ENCODE data around the gene ZDHHC16.
"Not testable (repeated sequence)": the region's sequence is repeated elsewhere in the genome, so short reads cannot be mapped to it uniquely, and the experiment has no call there.

Gene ZDHHC16

GRCh38 chr10:97445722-97446639 is at the start of gene ZDHHC16, which contains the start of gene EXOSC1:
TSS of gene ZDHHC16 (plus strand) at chr10:97446175. CDS start at chr10:97451676, 5,501 bp downstream.
TSS of gene EXOSC1 (minus strand) at chr10:97446006. CDS start at chr10:97445985, 21 bp downstream.
- peak; percentile 89 for DNase-seq

- no peak for DNase-seq
Observed at GRCh38 chr10:97399843-97400545, 46.0 kb upstream of the ZDHHC16 start.

- DNase-seq, result peak; percentile 76
Observed at GRCh38 chr10:97400665-97401454, 45.1 kb upstream of the ZDHHC16 start, which contains the start of gene RRP12. TSS of gene RRP12 (minus strand) at chr10:97401340. CDS start at chr10:97401231, 109 bp downstream.

GRCh38 chr10:97401455-97401919 is 44.5 kb upstream of the ZDHHC16 start:
- DNase-seq, result no peak

GRCh38 chr10:97404044-97404443 is 41.9 kb upstream of the ZDHHC16 start:
- DNase-seq, result no peak

- no peak for DNase-seq
Observed at GRCh38 chr10:97406064-97406463, 39.9 kb upstream of the ZDHHC16 start.

GRCh38 chr10:97406483-97406882 is 39.5 kb upstream of the ZDHHC16 start:
- not testable (repeated sequence) for DNase-seq

- peak; percentile 51 for DNase-seq
Observed at GRCh38 chr10:97407211-97407951, 38.6 kb upstream of the ZDHHC16 start.

- DNase-seq, result no peak
Observed at GRCh38 chr10:97407952-97408248, 38.1 kb upstream of the ZDHHC16 start.

- DNase-seq, result no peak
Observed at GRCh38 chr10:97408496-97408992, 37.4 kb upstream of the ZDHHC16 start.

GRCh38 chr10:97411406-97411805 is 34.6 kb upstream of the ZDHHC16 start:
- no peak for DNase-seq

GRCh38 chr10:97412891-97413304 is 33.1 kb upstream of the ZDHHC16 start:
- DNase-seq, result no peak

- DNase-seq, result no peak
Observed at GRCh38 chr10:97416565-97416964, 29.4 kb upstream of the ZDHHC16 start.

GRCh38 chr10:97423757-97424098 is 22.2 kb upstream of the ZDHHC16 start:
- not testable (repeated sequence) for DNase-seq

- DNase-seq, result peak; percentile 85
Observed at GRCh38 chr10:97425964-97426775, 19.8 kb upstream of the ZDHHC16 start, which contains the start of gene PGAM1. TSS of gene PGAM1 (plus strand) at chr10:97426191. CDS start at chr10:97426308, 117 bp downstream.

- DNase-seq, result no peak
Observed at GRCh38 chr10:97426776-97427570, 19.0 kb upstream of the ZDHHC16 start.

- no peak for DNase-seq
Observed at GRCh38 chr10:97427571-97428179, 18.3 kb upstream of the ZDHHC16 start.

- DNase-seq, result no peak
Observed at GRCh38 chr10:97428572-97428981, 17.4 kb upstream of the ZDHHC16 start.

GRCh38 chr10:97434055-97434454 is 11.9 kb upstream of the ZDHHC16 start:
- no peak for DNase-seq

GRCh38 chr10:97434557-97434956 is 11.4 kb upstream of the ZDHHC16 start:
- no peak for DNase-seq
